CD4-positive, alpha-beta memory T cell (primary cell): ENCODE data around the gene FGFR2. TPM values are rescaled to one million over a fixed set of nuclear protein-coding genes. Genes with fewer than 3 reads are reported as not detected.

Source experiments
- CTCF ChIA-PET: fragments of 350-600 bp; sonication (Branson Sonifier 250); formaldehyde crosslinking; loops from one replicate; lab custom pipeline; 2021; ENCODE audit warnings: inconsistent platforms; ENCODE audit not compliant: partially characterized antibody; lab: Charles Lee
- POLR2A ChIA-PET: fragments of 350-600 bp; sonication (Branson Sonifier 250); formaldehyde crosslinking; loops from one replicate; lab custom pipeline; 2021; ENCODE audit not compliant: partially characterized antibody; lab: Charles Lee
- DNase-seq, 5 donors: peaks; one replicate each; pipeline versions ENCODE4 v3.0.0 to v3.0.0-alpha.2; 2020 to 2022; ENCODE audit warnings: mixed read lengths in 1 of 5
- H3K27ac ChIP-seq: one replicate; pipeline ENCODE4 v1.7.0; 2013; ENCODE audit warnings: low read depth, low read length
- H3K27me3 ChIP-seq: 2 replicates; pipeline ENCODE4 v1.7.0; 2013; ENCODE audit warnings: mild to moderate bottlenecking, low read length, moderate library complexity; ENCODE audit not compliant: insufficient read depth
- H3K36me3 ChIP-seq: 2 replicates; pipeline ENCODE4 v1.7.0; 2013; ENCODE audit warnings: mild to moderate bottlenecking, low read length, moderate library complexity; ENCODE audit not compliant: insufficient read depth
- H3K4me1 ChIP-seq: 2 replicates; pipeline ENCODE4 v1.7.0; 2013; ENCODE audit warnings: mild to moderate bottlenecking, low read length, moderate library complexity; ENCODE audit not compliant: insufficient read depth
- H3K4me3 ChIP-seq, 2 donors: one replicate each; pipeline ENCODE4 v1.7.0; 2013; ENCODE audit warnings: low read length in 2 of 2, mild to moderate bottlenecking in 1 of 2
- H3K9me3 ChIP-seq, 2 donors: one replicate each; pipeline ENCODE4 v1.7.0; 2013; ENCODE audit warnings: low read length in 2 of 2, control low read depth in 1 of 2; ENCODE audit not compliant: control insufficient read depth in 1 of 2
- H3K27ac Mint-ChIP-seq, 7 donors: one replicate each; pipeline ENCODE4 v1.8.0; 2020 to 2021; ENCODE audit warnings: mixed read lengths in 7 of 7, mild to moderate bottlenecking in 6 of 7, inconsistent platforms in 3 of 7, moderate library complexity in 3 of 7
- H3K27me3 Mint-ChIP-seq, 2 donors: one replicate each; pipeline ENCODE4 v1.8.0; 2020 to 2021; ENCODE audit warnings: mixed read lengths in 2 of 2
- H3K36me3 Mint-ChIP-seq, 2 donors: one replicate each; pipeline ENCODE4 v1.8.0; 2020 to 2021; ENCODE audit warnings: mixed read lengths in 2 of 2, inconsistent platforms in 1 of 2, mild to moderate bottlenecking in 1 of 2
- H3K4me1 Mint-ChIP-seq, 4 donors: one replicate each; pipeline ENCODE4 v1.8.0; 2020 to 2021; ENCODE audit warnings: mixed read lengths in 4 of 4, mild to moderate bottlenecking in 1 of 4
- H3K4me3 Mint-ChIP-seq, 8 donors: one replicate each; pipeline ENCODE4 v1.8.0; 2020 to 2021; ENCODE audit warnings: mixed read lengths in 8 of 8, mild to moderate bottlenecking in 7 of 8, moderate library complexity in 6 of 8, inconsistent platforms in 3 of 8
- H3K9me3 Mint-ChIP-seq, 8 donors: one replicate each; pipeline ENCODE4 v1.8.0; 2020 to 2021; ENCODE audit warnings: mixed read lengths in 8 of 8, mild to moderate bottlenecking in 5 of 8, inconsistent platforms in 3 of 8, moderate library complexity in 1 of 8
- intact Hi-C: fragments of 100-400 bp; cut with micrococcal nuclease; formaldehyde crosslinking; loops from one replicate; pipeline ENCODE4 v1.15.1; 2023
- polyA plus RNA-seq, 2 donors: library from polyadenylated mRNA; unstranded; fragments of 300-500 nt; fragmentation: Illumina TruSeq; gene quantifications; one replicate each; pipeline ENCODE4 v1.2.3, GENCODE V29; 2021
- total RNA-seq, 2 experiments: library from RNA; stranded (reverse); gene quantifications; one replicate each; pipeline ENCODE4 v1.2.3, GENCODE V29; 2021

The FGFR2 gene
- total and polyA plus RNA-seq, 4 experiments from 2014 or later = 0.58 to 1.0 (median 0.90) TPM; not detected in 1

DNA sequence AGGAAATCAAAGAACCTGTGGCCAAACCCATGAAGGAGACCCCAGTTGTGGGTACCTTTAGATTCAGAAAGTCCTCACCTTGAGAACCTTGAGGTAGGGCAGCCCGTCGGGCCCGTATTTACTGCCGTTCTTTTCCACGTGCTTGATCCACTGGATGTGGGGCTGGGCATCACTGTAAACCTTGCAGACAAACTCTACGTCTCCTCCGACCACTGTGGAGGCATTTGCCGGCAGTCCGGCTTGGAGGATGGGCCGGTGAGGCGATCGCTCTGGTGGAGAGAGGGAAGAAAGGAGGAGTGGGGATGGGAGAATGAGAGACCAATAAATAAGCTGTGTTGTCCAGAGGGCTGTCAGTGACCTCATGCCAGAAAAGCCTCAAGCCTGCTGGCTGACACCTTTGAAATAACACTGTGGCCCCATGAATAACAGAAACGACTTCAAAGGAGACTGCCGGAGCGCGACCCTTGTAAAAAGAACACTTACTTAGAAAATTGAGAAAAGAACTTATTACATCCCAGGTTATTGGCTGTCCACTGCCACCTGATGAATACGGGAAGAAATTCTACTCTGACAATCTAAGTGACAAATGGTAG, 78.2 kb downstream of the FGFR2 start:
- H3K4me1 Mint-ChIP-seq = peaks cover 2 to 9% (median 5%) of the 10 kb centered on the region in 4 donors
- Histone ChIP-seq H3K4me1 (peaks cover 5% of the 10 kb centered on the region), H3K36me3 (no peaks in the 10 kb centered on the region), H3K4me3 (no peak overlapping the region), H3K27ac (no peak overlapping the region), H3K9me3 (no peaks in the 10 kb centered on the region), H3K27me3 (no peaks in the 10 kb centered on the region)
- H3K36me3 Mint-ChIP-seq = no peaks in the 10 kb centered on the region
- peak overlapping the region in 1 of 7 donors; percentile 47 for H3K27ac Mint-ChIP-seq
- no peaks in the 10 kb centered on the region for H3K27me3 Mint-ChIP-seq
- intact Hi-C loops = no loop called here
- ChIA-PET POLR2A (no interaction called here), CTCF (no interaction called here)
- H3K9me3 Mint-ChIP-seq = peaks cover 0 to 8% (median 1%) of the 10 kb centered on the region in 8 donors
- no peak for DNase-seq
- no peak overlapping the region for H3K4me3 Mint-ChIP-seq

DNA sequence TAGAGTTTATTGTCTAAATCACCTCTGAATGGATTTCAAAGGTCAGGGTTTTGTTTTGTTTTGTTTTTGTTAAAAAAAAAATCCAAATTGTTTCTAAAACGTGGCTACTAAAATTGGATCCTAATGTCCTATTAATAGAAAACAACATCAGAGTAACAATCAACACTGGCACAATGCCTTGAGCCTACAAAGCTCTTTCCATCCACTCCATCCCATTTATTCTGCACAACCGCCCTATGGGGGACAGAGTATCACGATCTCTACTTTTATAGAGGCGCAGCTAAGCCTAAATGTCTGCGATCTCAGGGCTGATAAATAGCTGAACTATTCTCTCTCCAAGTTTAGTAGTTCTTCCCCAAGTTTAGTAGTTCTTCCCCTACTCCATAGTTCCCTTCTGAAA, 78.8 kb downstream of the FGFR2 start:
- H3K27ac Mint-ChIP-seq = no peak overlapping the region
- Histone ChIP-seq H3K36me3 (no peaks in the 10 kb centered on the region), H3K9me3 (no peaks in the 10 kb centered on the region), H3K27me3 (no peaks in the 10 kb centered on the region), H3K4me3 (no peak overlapping the region), H3K27ac (no peak overlapping the region), H3K4me1 (peaks cover 9% of the 10 kb centered on the region)
- H3K4me1 Mint-ChIP-seq = peaks cover 2 to 10% (median 5%) of the 10 kb centered on the region in 4 donors
- H3K36me3 Mint-ChIP-seq = no peaks in the 10 kb centered on the region
- no peak overlapping the region for H3K4me3 Mint-ChIP-seq
- no peak for DNase-seq
- intact Hi-C loops = no loop called here
- POLR2A ChIA-PET = no interaction called here
- H3K27me3 Mint-ChIP-seq = no peaks in the 10 kb centered on the region
- CTCF ChIA-PET = no interaction called here
- H3K9me3 Mint-ChIP-seq = peaks cover 0 to 8% (median 1%) of the 10 kb centered on the region in 8 donors

DNA sequence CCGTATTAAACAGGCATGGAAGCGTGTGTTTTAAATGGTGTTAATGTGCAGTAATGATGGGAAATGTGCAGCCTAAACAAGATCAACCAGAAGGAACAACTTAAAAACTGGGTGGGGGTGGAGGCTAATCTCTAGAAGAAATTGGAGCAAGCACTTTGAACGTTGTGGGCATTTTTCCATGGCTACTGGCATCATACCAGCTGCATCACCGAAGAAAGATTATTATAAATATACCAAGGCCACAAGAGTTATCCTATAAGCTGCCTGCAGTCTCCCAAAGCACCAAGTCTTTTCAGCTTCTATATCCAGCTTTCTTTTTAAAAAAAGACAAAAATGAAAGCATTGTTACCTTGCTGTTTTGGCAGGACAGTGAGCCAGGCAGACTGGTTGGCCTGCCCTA, 79.9 kb downstream of the FGFR2 start:
- H3K4me1 ChIP-seq = peaks cover 16% of the 10 kb centered on the region
- no peak overlapping the region for H3K27ac Mint-ChIP-seq
- no peaks in the 10 kb centered on the region for H3K36me3 ChIP-seq
- no peak for DNase-seq
- H3K4me3 ChIP-seq = no peak overlapping the region
- H3K27me3 Mint-ChIP-seq = no peaks in the 10 kb centered on the region
- peaks cover 2 to 14% (median 8%) of the 10 kb centered on the region in 4 donors for H3K4me1 Mint-ChIP-seq
- H3K27me3 ChIP-seq = no peaks in the 10 kb centered on the region
- H3K9me3 ChIP-seq = no peaks in the 10 kb centered on the region
- intact Hi-C loops = no loop called here
- no peak overlapping the region for H3K27ac ChIP-seq
- POLR2A ChIA-PET = no interaction called here
- CTCF ChIA-PET = no interaction called here
- H3K9me3 Mint-ChIP-seq = peaks cover 0 to 8% (median 1%) of the 10 kb centered on the region in 8 donors
- H3K36me3 Mint-ChIP-seq = no peaks in the 10 kb centered on the region
- no peak overlapping the region for H3K4me3 Mint-ChIP-seq

DNA sequence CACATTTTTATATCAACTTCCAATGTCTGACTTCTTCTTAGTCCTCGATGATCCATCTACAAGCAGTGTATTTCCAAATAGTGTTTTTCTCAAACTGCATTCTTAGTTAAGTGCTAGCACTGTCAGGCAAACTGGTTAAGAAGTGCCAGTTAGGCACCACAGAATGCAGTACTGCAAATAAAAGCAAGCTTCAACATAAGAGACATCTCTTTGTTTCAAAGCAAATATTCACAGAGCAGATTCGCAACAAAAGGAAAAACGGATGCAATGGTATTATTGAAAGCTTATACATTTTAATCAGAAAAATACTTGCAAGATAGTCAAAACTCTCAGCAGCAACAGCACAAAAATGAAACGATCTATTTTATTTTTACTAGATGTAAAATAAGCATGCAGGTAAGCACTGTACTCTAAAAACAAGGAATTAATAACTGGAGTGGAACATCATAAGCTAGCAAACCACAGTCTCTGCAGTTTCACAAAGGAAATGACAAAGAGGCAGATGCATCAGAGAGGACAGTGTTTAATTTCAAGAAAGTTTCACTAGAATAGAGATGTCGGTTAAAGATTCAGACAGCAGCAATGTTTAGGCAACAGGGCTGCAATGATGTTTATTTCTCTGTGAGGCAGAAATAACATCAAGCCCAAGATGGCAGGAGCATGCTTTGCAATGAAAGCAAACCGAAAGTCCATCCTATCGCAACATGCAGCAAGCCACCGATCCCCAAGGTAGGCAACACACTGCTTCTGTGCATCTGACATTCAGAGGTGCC, 82.0 kb downstream of the FGFR2 start:
- H3K27ac Mint-ChIP-seq = peak overlapping the region in 4 of 7 donors; percentile 2 to 59 (median 39)
- Histone ChIP-seq H3K27ac (no peak overlapping the region), H3K36me3 (no peaks in the 10 kb centered on the region), H3K4me1 (peaks cover 16% of the 10 kb centered on the region), H3K4me3 (peak overlapping the region in 1 of 2 donors; percentile 15), H3K9me3 (no peaks in the 10 kb centered on the region), H3K27me3 (no peaks in the 10 kb centered on the region)
- peak overlapping the region in 7 of 8 donors; percentile 17 to 77 (median 63) for H3K4me3 Mint-ChIP-seq
- DNase-seq = no peak
- ChIA-PET POLR2A (no interaction called here), CTCF (no interaction called here)
- no peaks in the 10 kb centered on the region for H3K36me3 Mint-ChIP-seq
- peaks cover 2 to 14% (median 8%) of the 10 kb centered on the region in 4 donors for H3K4me1 Mint-ChIP-seq
- no peaks in the 10 kb centered on the region for H3K27me3 Mint-ChIP-seq
- peaks cover 0 to 8% (median 0%) of the 10 kb centered on the region in 8 donors for H3K9me3 Mint-ChIP-seq
- intact Hi-C loops = no loop called here

GRCh38 chr10:121514141-121514865, 83.9 kb downstream of the FGFR2 start:
- DNase-seq = no peak
- peaks cover 2 to 14% (median 8%) of the 10 kb centered on the region in 4 donors for H3K4me1 Mint-ChIP-seq
- Histone ChIP-seq H3K27me3 (no peaks in the 10 kb centered on the region), H3K4me3 (no peak overlapping the region), H3K27ac (no peak overlapping the region), H3K4me1 (peaks cover 16% of the 10 kb centered on the region), H3K9me3 (no peaks in the 10 kb centered on the region), H3K36me3 (no peaks in the 10 kb centered on the region)
- H3K36me3 Mint-ChIP-seq = no peaks in the 10 kb centered on the region
- ChIA-PET CTCF (no interaction called here), POLR2A (no interaction called here)
- peak overlapping the region in 1 of 7 donors; percentile 55 for H3K27ac Mint-ChIP-seq
- intact Hi-C loops = no loop called here
- no peaks in the 10 kb centered on the region for H3K27me3 Mint-ChIP-seq
- H3K9me3 Mint-ChIP-seq = peaks cover 0 to 3% (median 0%) of the 10 kb centered on the region in 8 donors
- peak overlapping the region in 2 of 8 donors; percentile 14 to 53 for H3K4me3 Mint-ChIP-seq

GRCh38 chr10:121511943-121512342, 86.3 kb downstream of the FGFR2 start:
- H3K27ac ChIP-seq = no peak overlapping the region
- no peak overlapping the region for H3K4me3 ChIP-seq
- H3K27ac Mint-ChIP-seq = no peak overlapping the region
- H3K27me3 ChIP-seq = no peaks in the 10 kb centered on the region
- intact Hi-C loops = no loop called here
- peaks cover 2 to 14% (median 8%) of the 10 kb centered on the region in 4 donors for H3K4me1 Mint-ChIP-seq
- DNase-seq = no peak
- no peak overlapping the region for H3K4me3 Mint-ChIP-seq
- ChIA-PET POLR2A (no interaction called here), CTCF (no interaction called here)
- H3K36me3 ChIP-seq = no peaks in the 10 kb centered on the region
- H3K9me3 ChIP-seq = no peaks in the 10 kb centered on the region
- no peaks in the 10 kb centered on the region for H3K27me3 Mint-ChIP-seq
- peaks cover 0 to 3% (median 0%) of the 10 kb centered on the region in 8 donors for H3K9me3 Mint-ChIP-seq
- peaks cover 16% of the 10 kb centered on the region for H3K4me1 ChIP-seq
- H3K36me3 Mint-ChIP-seq = no peaks in the 10 kb centered on the region

DNA sequence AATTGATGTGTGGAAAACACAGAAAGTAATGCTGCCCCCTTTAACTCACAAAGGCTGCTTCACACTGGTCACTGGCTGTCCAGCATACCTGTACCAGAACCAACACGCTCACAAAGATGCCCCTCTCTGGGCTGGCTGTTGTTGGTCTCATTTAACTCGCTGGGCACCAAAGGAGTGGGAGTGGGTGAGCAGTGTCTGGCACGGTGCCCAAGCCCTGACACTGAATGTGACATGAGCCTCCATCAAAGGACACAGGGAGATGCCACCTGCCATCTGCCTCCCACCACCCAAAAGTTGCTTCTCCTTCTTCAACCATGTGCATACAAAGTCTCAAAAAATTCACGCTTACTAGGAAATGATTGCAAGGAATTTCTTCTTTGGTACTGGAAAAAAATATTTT, 86.8 kb downstream of the FGFR2 start:
- Histone ChIP-seq H3K4me1 (peaks cover 16% of the 10 kb centered on the region), H3K27ac (no peak overlapping the region), H3K4me3 (no peak overlapping the region), H3K27me3 (no peaks in the 10 kb centered on the region), H3K9me3 (no peaks in the 10 kb centered on the region), H3K36me3 (no peaks in the 10 kb centered on the region)
- H3K27ac Mint-ChIP-seq = no peak overlapping the region
- H3K27me3 Mint-ChIP-seq = no peaks in the 10 kb centered on the region
- H3K4me3 Mint-ChIP-seq = no peak overlapping the region
- intact Hi-C loops = no loop called here
- no peak for DNase-seq
- peaks cover 2 to 14% (median 7%) of the 10 kb centered on the region in 4 donors for H3K4me1 Mint-ChIP-seq
- CTCF ChIA-PET = no interaction called here
- H3K36me3 Mint-ChIP-seq = no peaks in the 10 kb centered on the region
- peaks cover 0 to 4% (median 0%) of the 10 kb centered on the region in 8 donors for H3K9me3 Mint-ChIP-seq
- POLR2A ChIA-PET = no interaction called here
